HepG2 (cell line): ENCODE data around the gene ZNF83. TPM values are rescaled to one million over a fixed set of nuclear protein-coding genes. Genes with fewer than 3 reads are reported as not detected.

Experiments
- ARID4A ChIP-seq: sonication (generic); formaldehyde crosslinking; IDR thresholded peaks from 2 replicates; pipeline ENCODE4 v1.5.0; 2020; ENCODE audit warnings: mild to moderate bottlenecking, missing genetic modification reagents, borderline replicate concordance
- DNMT3B ChIP-seq: conservative IDR thresholded peaks from 2 replicates; pipeline ENCODE4 v1.6.1; 2016; ENCODE audit warnings: missing biosample characterization, control low read depth
- ELF3 ChIP-seq: IDR thresholded peaks from 2 replicates; pipeline ENCODE4 v1.6.1; 2016; ENCODE audit warnings: missing genetic modification reagents, missing compliant biosample characterization
- HNRNPH1 ChIP-seq: fragments of 200-400 bp; formaldehyde crosslinking; optimal IDR thresholded peaks from 2 replicates; pipeline ENCODE3; 2017; ENCODE audit warnings: mild to moderate bottlenecking, low read depth, low read length
- POLR2G ChIP-seq: fragments of 200-400 bp; formaldehyde crosslinking; IDR thresholded peaks from 2 replicates; pipeline ENCODE4 v1.6.1; 2018; ENCODE audit warnings: mild to moderate bottlenecking, low read depth, low read length, moderate library complexity
- SAP130 ChIP-seq: IDR thresholded peaks from 2 replicates; pipeline ENCODE4 v1.6.1; 2016; ENCODE audit warnings: low read depth
- SNAPC2 ChIP-seq: sonication (generic); formaldehyde crosslinking; IDR thresholded peaks from 2 replicates; pipeline ENCODE4 v1.8.1; 2022; ENCODE audit warnings: mild to moderate bottlenecking, missing genetic modification reagents
- TAF15 ChIP-seq: fragments of 200-400 bp; formaldehyde crosslinking; IDR thresholded peaks from one replicate; pipeline ENCODE4 v1.6.1; 2018; ENCODE audit warnings: mild to moderate bottlenecking, low read depth, low read length; ENCODE audit not compliant: poor library complexity, severe bottlenecking
- TRAFD1 ChIP-seq: sonication (generic); formaldehyde crosslinking; IDR thresholded peaks from 2 replicates; pipeline ENCODE4 v1.5.1; 2020; ENCODE audit warnings: missing genetic modification reagents, mild to moderate bottlenecking, borderline replicate concordance
- TRIM24 ChIP-seq: sonication (generic); formaldehyde crosslinking; IDR thresholded peaks from 2 replicates; pipeline ENCODE4 v1.8.0; 2022; ENCODE audit warnings: mild to moderate bottlenecking, missing genetic modification reagents
- ZEB1 ChIP-seq: IDR thresholded peaks from 2 replicates; pipeline ENCODE4 v1.6.1; 2012; ENCODE audit warnings: mild to moderate bottlenecking, low read depth, inconsistent platforms; ENCODE audit not compliant: insufficient replicate concordance
- ZFYVE20 ChIP-seq: sonication (generic); formaldehyde crosslinking; IDR thresholded peaks from 2 replicates; pipeline ENCODE4 v1.8.0; 2023; ENCODE audit warnings: low read depth, mild to moderate bottlenecking, moderate library complexity, missing genetic modification reagents, borderline replicate concordance
- ZNF296 ChIP-seq: sonication (generic); formaldehyde crosslinking; conservative IDR thresholded peaks from 2 replicates; pipeline ENCODE4 v1.5.0; 2020; ENCODE audit warnings: mild to moderate bottlenecking, missing genetic modification reagents
- ZNF3 ChIP-seq: IDR thresholded peaks from 2 replicates; pipeline ENCODE4 v1.7.0; 2017; ENCODE audit warnings: inconsistent platforms
- ZNF331 ChIP-seq: sonication (generic); formaldehyde crosslinking; IDR thresholded peaks from 2 replicates; pipeline ENCODE4 v1.4.0; 2020; ENCODE audit warnings: missing genetic modification reagents
- ZNF558 ChIP-seq: sonication (generic); formaldehyde crosslinking; IDR thresholded peaks from 2 replicates; pipeline ENCODE4 v1.9.0; 2022; ENCODE audit warnings: mild to moderate bottlenecking, missing genetic modification reagents, borderline replicate concordance
- ZNF609 ChIP-seq: sonication (generic); formaldehyde crosslinking; IDR thresholded peaks from 2 replicates; pipeline ENCODE4 v1.4.0; 2020; ENCODE audit warnings: mild to moderate bottlenecking, missing genetic modification reagents, borderline replicate concordance
- polyA plus RNA-seq, 8 experiments: library from polyadenylated mRNA; depleted of rRNA in 3 of 8; stranded (reverse) in 7 of 8; unstranded in 1 of 8; fragments of >200 nt; fragmentation: Illumina TruSeq in 4 of 8; extraction: Trizol in 4 of 8; gene quantifications; 2 replicates each; pipeline versions ENCODE4 v1.2.1 to v1.2.3, GENCODE V29; 2011 to 2016; ENCODE audit warnings: low read depth in 4 of 8, missing spikeins in 1 of 8, mixed read lengths in 1 of 8; ENCODE audit not compliant: insufficient read depth in 1 of 8
- total RNA-seq, 5 experiments: library from RNA; depleted of rRNA; stranded (reverse); fragments of >200 nt; fragmentation: Illumina TruSeq; extraction: Trizol; gene quantifications; 2 replicates each; pipeline ENCODE4 v1.2.3, GENCODE V29; 2016; ENCODE audit warnings: low read depth in 1 of 5

Gene ZNF83
- total and polyA plus RNA-seq, 2 of the 13 experiments (the other 11 are each of a cell fraction or from before 2014, with no cell fraction given) = 20.4 to 44.5 TPM

GRCh38 chr19:52637718-52638585 lies at the start of gene ZNF83 (continued):
- no peak for TF ChIP-seq DNMT3B (CRISPR knock-in tag)
- TF ChIP-seq TAF15 = no peak
- TF ChIP-seq ZFYVE20 (CRISPR knock-in tag) = no peak
- no peak for TF ChIP-seq ZNF558 (CRISPR knock-in tag)
- peak; percentile 72; the same call in 1 of the 2 replicates for TF ChIP-seq ARID4A
- TF ChIP-seq HNRNPH1 = no peak
- no peak for TF ChIP-seq SNAPC2
- no peak for TF ChIP-seq ZNF3 (CRISPR knock-in tag)
- TF ChIP-seq ELF3 (CRISPR knock-in tag) = no peak
- no peak for TF ChIP-seq TRAFD1
- no peak for TF ChIP-seq ZNF609 (CRISPR knock-in tag)
- TF ChIP-seq ZNF296 = no peak
- TF ChIP-seq SAP130 (CRISPR knock-in tag) = peak; percentile 56
- TF ChIP-seq ZEB1 = no peak
- no peak for TF ChIP-seq TRIM24 (CRISPR knock-in tag)
- no peak for TF ChIP-seq ZNF331 (CRISPR knock-in tag)
- peak; percentile 64 for TF ChIP-seq POLR2G
